Measurements from ENCODE around the gene NUDT15.

NUDT15 gene

GRCh38 chr13:48072787-48073186 is 35.3 kb downstream of the NUDT15 start:
- DNase-seq = no peak
- Histone ChIP-seq H3K9me3 (ENCODE audit: severe bottlenecking) (peaks cover 4% of the 10 kb centered on the region), H3K27ac (peak overlapping the region; percentile 14; the same call in 1 of the 2 replicates), H3K27me3 (ENCODE audit: insufficient read depth, low read depth, severe bottlenecking) (no peaks in the 10 kb centered on the region), H3K36me3 (peaks cover 21% of the 10 kb centered on the region), H3K4me3 (ENCODE audit: low read depth, low read length) (no peak overlapping the region)
- TF ChIP-seq CTCF (IDR thresholded peaks at IDR 0.05; ENCODE audit: low read depth, low read length) = no peak

- H3K4me3 ChIP-seq (ENCODE audit: low read depth, low read length) = no peak overlapping the region
Measured at GRCh38 chr13:48074006-48074405, 36.5 kb downstream of the NUDT15 start.

GRCh38 chr13:48078251-48078656 is 40.7 kb downstream of the NUDT15 start:
- DNase-seq = no peak
- H3K36me3 ChIP-seq = peaks cover 13% of the 10 kb centered on the region
- TF ChIP-seq CTCF (IDR thresholded peaks at IDR 0.05; ENCODE audit: low read depth, low read length) = peak; percentile 22; the same call in 1 of the 2 replicates
- H3K27ac ChIP-seq = no peak overlapping the region
- no peak overlapping the region for H3K4me3 ChIP-seq (ENCODE audit: low read depth, low read length)
- H3K27me3 ChIP-seq (ENCODE audit: insufficient read depth, low read depth, severe bottlenecking) = no peaks in the 10 kb centered on the region
- H3K9me3 ChIP-seq (ENCODE audit: severe bottlenecking) = no peaks in the 10 kb centered on the region

More at GRCh38 chr13:48074006-48074405, 36.5 kb downstream of the NUDT15 start:
- H3K9me3 ChIP-seq (ENCODE audit: severe bottlenecking) = peaks cover 4% of the 10 kb centered on the region
- no peak overlapping the region for H3K27ac ChIP-seq
- no peaks in the 10 kb centered on the region for H3K27me3 ChIP-seq (ENCODE audit: insufficient read depth, low read depth, severe bottlenecking)
- TF ChIP-seq CTCF (IDR thresholded peaks at IDR 0.05; ENCODE audit: low read depth, low read length) = no peak
- peaks cover 21% of the 10 kb centered on the region for H3K36me3 ChIP-seq
- DNase-seq = no peak

GRCh38 chr13:48081739-48082138 is 44.2 kb downstream of the NUDT15 start:
- no peak for DNase-seq
- no peak overlapping the region for H3K4me3 ChIP-seq (ENCODE audit: low read depth, low read length)
- no peak for TF ChIP-seq CTCF (IDR thresholded peaks at IDR 0.05; ENCODE audit: low read depth, low read length)
- H3K36me3 ChIP-seq = peaks cover 10% of the 10 kb centered on the region
- H3K27me3 ChIP-seq (ENCODE audit: insufficient read depth, low read depth, severe bottlenecking) = no peaks in the 10 kb centered on the region
- H3K27ac ChIP-seq = no peak overlapping the region
- no peaks in the 10 kb centered on the region for H3K9me3 ChIP-seq (ENCODE audit: severe bottlenecking)

GRCh38 chr13:48086272-48086671 is 48.7 kb downstream of the NUDT15 start:
- H3K9me3 ChIP-seq (ENCODE audit: severe bottlenecking) = no peaks in the 10 kb centered on the region
- DNase-seq = no peak
- H3K27me3 ChIP-seq (ENCODE audit: insufficient read depth, low read depth, severe bottlenecking) = no peaks in the 10 kb centered on the region
- H3K4me3 ChIP-seq (ENCODE audit: low read depth, low read length) = no peak overlapping the region
- H3K36me3 ChIP-seq = peaks cover 4% of the 10 kb centered on the region
- no peak for TF ChIP-seq CTCF (IDR thresholded peaks at IDR 0.05; ENCODE audit: low read depth, low read length)
- H3K27ac ChIP-seq = no peak overlapping the region

- no peak for TF ChIP-seq CTCF (IDR thresholded peaks at IDR 0.05; ENCODE audit: low read depth, low read length)
- Histone ChIP-seq H3K36me3 (no peaks in the 10 kb centered on the region), H3K4me3 (ENCODE audit: low read depth, low read length) (peak overlapping the region; percentile 85), H3K9me3 (ENCODE audit: severe bottlenecking) (no peaks in the 10 kb centered on the region), H3K27ac (no peak overlapping the region), H3K27me3 (ENCODE audit: insufficient read depth, low read depth, severe bottlenecking) (no peaks in the 10 kb centered on the region)
- no peak for DNase-seq
Measured at GRCh38 chr13:48093588-48093987, 56.1 kb downstream of the NUDT15 start.
